Muscle of arm (tissue), 12 donors: Measurements from ENCODE around the gene PTPN4. TPM values are rescaled to one million over a fixed set of nuclear protein-coding genes. Genes with fewer than 3 reads are reported as not detected.
"Not testable (repeated sequence)": the region's sequence is repeated elsewhere in the genome, so short reads cannot be mapped to it uniquely, and the experiment has no call there.

ENCODE experiments used
- DNase-seq: peaks from one replicate; pipeline ENCODE4 v3.0.0-alpha.2; 2013
- polyA plus RNA-seq, 12 donors: library from polyadenylated mRNA; unstranded; fragments of 120-200 nt; gene quantifications; one replicate each; pipeline ENCODE4 v1.2.1, GENCODE V29; 2013; ENCODE audit not compliant: insufficient read length in 12 of 12

PTPN4 gene
- polyA plus RNA-seq, 12 donors = 7.3 to 24.4 (median 19.6) TPM; not detected in 1

GRCh38 chr2:120017201-120017600 lies 257.5 kb downstream of the PTPN4 start:
- no peak for DNase-seq

- DNase-seq = no peak
Measured at GRCh38 chr2:120018549-120018948, 258.8 kb downstream of the PTPN4 start.

DNA sequence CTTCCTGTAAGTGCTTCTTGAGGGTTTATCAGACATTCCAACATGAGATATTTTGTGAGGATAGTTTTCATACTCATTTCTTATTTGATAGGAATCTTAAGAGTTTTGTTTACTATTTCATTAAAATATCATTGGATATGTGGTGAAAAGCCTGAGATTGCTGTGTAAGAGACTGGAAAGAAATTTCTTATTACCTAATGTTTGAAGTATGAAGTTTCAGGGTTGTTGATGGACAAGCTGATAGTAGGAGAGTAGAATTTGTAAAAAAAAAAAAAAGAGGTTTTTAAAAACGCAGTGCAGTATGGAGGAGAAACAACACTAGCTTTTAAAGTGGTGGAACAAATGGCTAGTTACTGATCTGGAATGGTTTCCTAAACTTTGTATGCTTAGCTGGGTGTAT lies 260.8 kb downstream of the PTPN4 start:
- DNase-seq = no peak

DNA sequence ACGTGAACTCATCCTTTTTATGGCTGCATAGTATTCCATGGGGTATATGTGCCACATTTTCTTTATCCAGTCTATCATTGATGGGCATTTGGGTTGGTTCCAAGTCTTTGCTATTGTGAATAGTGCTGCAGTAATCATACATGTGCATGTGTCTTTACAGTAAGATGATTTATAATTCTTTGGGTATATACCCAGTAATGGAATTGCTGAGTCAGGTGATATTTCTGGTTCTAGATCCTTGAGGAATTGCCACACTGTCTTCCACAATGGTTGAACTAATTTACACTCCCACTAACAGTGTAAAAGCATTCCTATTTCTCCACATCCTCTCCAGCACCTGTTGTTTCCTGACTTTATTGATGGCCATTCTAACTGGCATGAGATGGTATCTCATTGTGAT lies 262.8 kb downstream of the PTPN4 start:
- not testable (repeated sequence) for DNase-seq

GRCh38 chr2:120026890-120027289 lies 267.2 kb downstream of the PTPN4 start:
- DNase-seq = no peak

GRCh38 chr2:120028795-120029194 lies 269.1 kb downstream of the PTPN4 start:
- DNase-seq = no peak

DNA sequence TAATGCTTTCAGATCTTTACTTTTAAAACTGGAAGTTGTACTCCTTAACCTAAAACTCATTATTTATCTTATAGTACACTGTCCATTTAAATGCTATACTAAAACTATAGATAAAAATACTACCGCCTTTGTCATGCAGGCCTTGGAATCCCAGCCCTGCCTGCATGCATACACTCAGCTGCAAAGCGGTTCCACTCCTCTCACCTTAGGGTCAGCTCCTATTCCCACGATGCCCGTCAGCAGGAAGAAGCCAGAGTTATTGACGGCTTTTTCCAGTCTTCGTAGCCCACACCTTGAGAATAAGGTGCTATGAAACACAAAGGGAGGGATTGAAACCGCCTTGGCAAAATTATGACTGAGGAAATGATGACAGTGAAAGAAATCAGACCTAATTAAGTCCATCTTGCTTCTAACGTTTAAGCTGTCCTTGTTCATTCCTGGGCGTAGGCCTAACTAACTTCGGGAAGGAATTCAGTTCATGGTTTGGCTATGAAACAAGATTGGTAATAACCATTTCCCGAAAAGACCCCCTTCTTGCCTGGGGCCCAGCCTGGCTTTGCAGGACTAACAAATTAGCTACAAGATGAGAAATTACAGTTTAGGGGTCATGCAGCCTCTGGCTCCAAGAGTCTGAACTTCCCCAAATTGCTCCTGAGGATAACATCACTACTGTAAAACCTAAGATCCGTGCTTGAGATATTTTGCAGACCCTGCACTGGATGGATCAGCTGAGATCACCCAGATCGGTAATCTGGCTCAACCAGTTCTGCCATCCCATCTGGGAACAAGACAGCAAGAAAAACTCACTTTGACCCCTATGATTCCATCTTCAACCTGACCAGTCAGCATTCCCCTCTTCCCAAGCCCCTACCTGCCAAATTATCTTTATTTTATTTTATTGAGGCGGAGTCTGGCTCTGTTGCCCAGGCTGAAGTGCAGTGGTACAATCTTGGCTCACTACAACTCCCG lies 270.2 kb downstream of the PTPN4 start:
- DNase-seq = no peak

DNA sequence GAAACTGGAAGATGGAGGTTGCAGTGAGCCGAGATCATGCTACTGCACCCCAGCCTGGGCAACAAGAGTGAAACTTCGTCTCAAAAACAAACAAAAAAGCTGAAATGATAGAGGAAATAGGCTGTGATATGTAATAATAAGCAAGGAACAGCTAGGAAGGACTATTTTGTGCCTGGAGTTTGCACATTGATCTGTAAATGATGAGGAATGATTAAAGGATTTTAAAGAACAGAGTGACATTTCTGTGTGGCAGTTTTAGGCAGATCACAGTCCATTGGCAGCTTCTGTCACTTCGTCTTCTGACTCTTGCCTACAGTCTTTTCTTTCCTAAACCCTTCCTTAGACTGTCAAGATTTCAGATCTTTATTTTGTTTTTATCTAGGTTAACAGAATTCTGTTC lies 272.6 kb downstream of the PTPN4 start:
- no peak for DNase-seq

Other genes with a start within 250 kb of the PTPN4 start
- gene SCTR, start 235.4 kb upstream of the PTPN4 start, polyA plus RNA-seq = 1 to 10 TPM in 6 of 12 donors, under 1 TPM in 3, not detected in 3; 0.60 to 2.9 (median 1.5) TPM
- gene CFAP221, start 215.5 kb upstream of the PTPN4 start, polyA plus RNA-seq = 1 to 10 TPM in 1 of 12 donors, under 1 TPM in 9, not detected in 2; 0.32 to 1.2 (median 0.58) TPM
- gene TMEM177, start 80.7 kb upstream of the PTPN4 start, polyA plus RNA-seq = 10 to 100 TPM in 1 of 12 donors, 1 to 10 TPM in 9, not detected in 2; 8.5 to 11.0 (median 9.3) TPM